SU-DHL-6 (cell line): ENCODE measurements around the gene AGBL4.

Experiments used
- H2AFZ ChIP-seq: fragments of 200-600 bp; sonication (generic); 2 replicates; pipeline ENCODE4 v1.6.1; 2014; ENCODE audit warnings: low read depth, mild to moderate bottlenecking, moderate library complexity, mixed read lengths, antibody characterized with exemption, low read length; ENCODE audit not compliant: severe bottlenecking
- H3F3A ChIP-seq: fragments of 200-600 bp; shearing (Covaris generic); 2 replicates; pipeline ENCODE4 v1.6.0; 2016; ENCODE audit warnings: antibody characterized with exemption, mild to moderate bottlenecking; ENCODE audit not compliant: insufficient read depth
- H3K27ac ChIP-seq: fragments of 200-600 bp; sonication (generic); 2 replicates; pipeline ENCODE4 v1.5.1; 2016; ENCODE audit warnings: low read depth, mild to moderate bottlenecking, low read length, moderate library complexity, mixed read lengths
- H3K27me3 ChIP-seq: fragments of 200-600 bp; sonication (generic), shearing (Covaris generic); 2 replicates; pipeline ENCODE4 v1.6.0; 2014; ENCODE audit warnings: mild to moderate bottlenecking, low read length
- H3K36me3 ChIP-seq: fragments of 200-600 bp; sonication (generic); 2 replicates; pipeline ENCODE4 v1.6.1; 2014; ENCODE audit warnings: mild to moderate bottlenecking, low read length, mixed read lengths
- H3K4me2 ChIP-seq: fragments of 300-600, 200-600 bp; shearing (Covaris generic), sonication (generic); 2 replicates; pipeline ENCODE4 v1.6.0; 2014; ENCODE audit warnings: low read length, low read depth, mild to moderate bottlenecking; ENCODE audit not compliant: poor library complexity, severe bottlenecking
- H3K4me3 ChIP-seq: fragments of 200-600 bp; sonication (generic); 2 replicates; pipeline ENCODE4 v1.5.1; 2014; ENCODE audit warnings: antibody characterized with exemption, low read length, mild to moderate bottlenecking, mixed read lengths; ENCODE audit not compliant: insufficient read depth, poor library complexity, severe bottlenecking
- H3K79me2 ChIP-seq: fragments of 200-600 bp; sonication (generic); 2 replicates; pipeline ENCODE4 v1.6.1; 2014; ENCODE audit warnings: mild to moderate bottlenecking, low read length, moderate library complexity; ENCODE audit not compliant: insufficient read depth
- H3K9ac ChIP-seq: fragments of 200-600 bp; sonication (generic); 2 replicates; pipeline ENCODE4 v1.7.0; 2014; ENCODE audit warnings: mild to moderate bottlenecking, low read length
- H3K9me2 ChIP-seq: fragments of 200-600 bp; sonication (generic); replicated peaks from 2 replicates; pipeline ENCODE4 v1.6.1; 2014; ENCODE audit warnings: low read length; ENCODE audit not compliant: insufficient read depth
- H3K9me3 ChIP-seq: fragments of 200-600 bp; sonication (generic); 2 replicates; pipeline ENCODE4 v1.6.1; 2014; ENCODE audit warnings: low read length, mixed read lengths; ENCODE audit not compliant: insufficient read depth
- H4K20me1 ChIP-seq: fragments of 200-600 bp; sonication (generic); 2 replicates; pipeline ENCODE4 v1.6.1; 2014; ENCODE audit warnings: low read depth, mild to moderate bottlenecking, antibody characterized with exemption, low read length, moderate library complexity, mixed read lengths
- CTCF ChIP-seq: fragments of 200-600 bp; sonication (generic); IDR thresholded peaks from one replicate; pipeline ENCODE4 v1.5.1; 2017; ENCODE audit warnings: antibody characterized with exemption, mild to moderate bottlenecking, low read length, moderate library complexity; ENCODE audit not compliant: insufficient read depth, poor library complexity, severe bottlenecking
- EZH2phosphoT487 ChIP-seq: fragments of 200-600 bp; sonication (generic), shearing (Covaris generic); conservative IDR thresholded peaks from 2 replicates; pipeline ENCODE4 v1.6.1; 2018; ENCODE audit warnings: mild to moderate bottlenecking, antibody characterized with exemption, low read length, moderate library complexity, mixed read lengths

The AGBL4 gene

GRCh38 chr1:49728377-49728776, 295.4 kb downstream of the AGBL4 start:
- Histone ChIP-seq H3K27ac (no peak overlapping the region), H3K36me3 (no peaks in the 10 kb centered on the region), H3F3A (no peaks in the 10 kb centered on the region), H4K20me1 (no peaks in the 10 kb centered on the region), H3K27me3 (no peaks in the 10 kb centered on the region), H3K4me3 (no peak overlapping the region), H3K9me2 (no peaks in the 10 kb centered on the region), H3K79me2 (no peaks in the 10 kb centered on the region), H3K9me3 (no peaks in the 10 kb centered on the region), H3K4me2 (no peak overlapping the region), H2AFZ (no peak overlapping the region), H3K9ac (no peak overlapping the region)
- TF ChIP-seq CTCF = no peak
- no peak for TF ChIP-seq EZH2phosphoT487

- Histone ChIP-seq H3K27me3 (no peaks in the 10 kb centered on the region), H3K36me3 (no peaks in the 10 kb centered on the region), H2AFZ (no peak overlapping the region), H4K20me1 (no peaks in the 10 kb centered on the region), H3K79me2 (no peaks in the 10 kb centered on the region), H3K9me2 (no peaks in the 10 kb centered on the region), H3K9me3 (no peaks in the 10 kb centered on the region), H3K4me3 (no peak overlapping the region), H3K4me2 (no peak overlapping the region), H3K9ac (no peak overlapping the region), H3F3A (no peaks in the 10 kb centered on the region), H3K27ac (no peak overlapping the region)
- TF ChIP-seq CTCF (no peak), EZH2phosphoT487 (no peak)
These were observed 300.1 kb downstream of the AGBL4 start for GRCh38 chr1:49723662-49724061.

GRCh38 chr1:49694251-49694827, 329.4 kb downstream of the AGBL4 start:
- Histone ChIP-seq H3F3A (no peaks in the 10 kb centered on the region), H3K9me2 (no peaks in the 10 kb centered on the region), H4K20me1 (no peaks in the 10 kb centered on the region), H3K9me3 (no peaks in the 10 kb centered on the region), H3K36me3 (no peaks in the 10 kb centered on the region), H3K27me3 (no peaks in the 10 kb centered on the region), H3K4me2 (no peak overlapping the region), H3K79me2 (no peaks in the 10 kb centered on the region), H2AFZ (no peak overlapping the region), H3K4me3 (no peak overlapping the region), H3K27ac (no peak overlapping the region), H3K9ac (no peak overlapping the region)
- TF ChIP-seq EZH2phosphoT487 (no peak), CTCF (no peak)
